Measurements from ENCODE around the gene MAP3K7CL.

MAP3K7CL gene

GRCh38 chr21:29130270-29130969 lies at the start of gene MAP3K7CL:
Gene MAP3K7CL (plus strand): TSS chr21:29130644. CDS start chr21:29133345, 2,701 bp downstream.
- no peak for DNase-seq (ENCODE audit: low spot score)

GRCh38 chr21:29082046-29082815 lies 48.2 kb upstream of the MAP3K7CL start:
- DNase-seq (ENCODE audit: low spot score) = no peak

GRCh38 chr21:29083306-29083705 lies 47.1 kb upstream of the MAP3K7CL start:
- no peak for DNase-seq (ENCODE audit: low spot score)

GRCh38 chr21:29084372-29084771 lies 46.1 kb upstream of the MAP3K7CL start:
- DNase-seq (ENCODE audit: low spot score) = no peak

GRCh38 chr21:29085106-29085752 lies 45.2 kb upstream of the MAP3K7CL start:
- DNase-seq (ENCODE audit: low spot score) = no peak

- DNase-seq (ENCODE audit: low spot score) = no peak
These were observed 39.4 kb upstream of the MAP3K7CL start for GRCh38 chr21:29091033-29091432.

- DNase-seq (ENCODE audit: low spot score) = no peak
These were observed 38.1 kb upstream of the MAP3K7CL start for GRCh38 chr21:29092102-29092959.

GRCh38 chr21:29096218-29097015 lies 34.0 kb upstream of the MAP3K7CL start:
- DNase-seq (ENCODE audit: low spot score) = no peak

- no peak for DNase-seq (ENCODE audit: low spot score)
These were observed 32.3 kb upstream of the MAP3K7CL start for GRCh38 chr21:29098156-29098555.

- no peak for DNase-seq (ENCODE audit: low spot score)
These were observed 27.6 kb upstream of the MAP3K7CL start for GRCh38 chr21:29102791-29103257.

GRCh38 chr21:29104239-29104708 lies 26.2 kb upstream of the MAP3K7CL start:
- no peak for DNase-seq (ENCODE audit: low spot score)

- DNase-seq (ENCODE audit: low spot score) = no peak
These were observed 25.2 kb upstream of the MAP3K7CL start for GRCh38 chr21:29105218-29105617.

GRCh38 chr21:29114765-29115500 lies 15.5 kb upstream of the MAP3K7CL start:
- DNase-seq (ENCODE audit: low spot score) = no peak

GRCh38 chr21:29115899-29116298 lies 14.5 kb upstream of the MAP3K7CL start:
- DNase-seq (ENCODE audit: low spot score) = no peak

- peak; percentile 7 for DNase-seq (ENCODE audit: low spot score)
These were observed 13.0 kb upstream of the MAP3K7CL start for GRCh38 chr21:29117372-29117955.

- DNase-seq (ENCODE audit: low spot score) = peak; percentile 24
These were observed 8.7 kb upstream of the MAP3K7CL start for GRCh38 chr21:29121759-29122158.

- DNase-seq (ENCODE audit: low spot score) = no peak
These were observed 5.8 kb upstream of the MAP3K7CL start for GRCh38 chr21:29124645-29125044.

GRCh38 chr21:29125191-29125590 lies 5.3 kb upstream of the MAP3K7CL start:
- DNase-seq (ENCODE audit: low spot score) = peak; percentile 42

GRCh38 chr21:29125979-29126378 lies 4.5 kb upstream of the MAP3K7CL start:
- no peak for DNase-seq (ENCODE audit: low spot score)

- no peak for DNase-seq (ENCODE audit: low spot score)
These were observed 2.8 kb downstream of the MAP3K7CL start for GRCh38 chr21:29133241-29133640.
